Liver (tissue), 9 donors: ENCODE measurements around the gene PDPN. TPM values are rescaled to one million over a fixed set of nuclear protein-coding genes. Genes with fewer than 3 reads are reported as not detected.

Experiments used
- DNase-seq: peaks from one replicate; pipeline ENCODE4 v3.0.0-alpha.2; 2017; ENCODE audit warnings: low spot score
- H3K27ac ChIP-seq, 2 donors: one replicate each; pipeline ENCODE4 v1.7.0; 2013; ENCODE audit warnings: inconsistent platforms in 2 of 2, low read length in 2 of 2, control low read depth in 1 of 2, low read depth in 1 of 2, mild to moderate bottlenecking in 1 of 2
- H3K27me3 ChIP-seq, 4 donors: one replicate each; pipeline versions ENCODE4 v1.6.1 to v1.7.0; 2013; ENCODE audit warnings: low read length in 3 of 4, inconsistent platforms in 1 of 4, mild to moderate bottlenecking in 1 of 4, moderate library complexity in 1 of 4; ENCODE audit not compliant: control insufficient read depth in 4 of 4, insufficient read depth in 4 of 4
- H3K36me3 ChIP-seq, 4 donors: one replicate each; pipeline versions ENCODE4 v1.6.1 to v1.7.0; 2013; ENCODE audit warnings: low read length in 3 of 4, mild to moderate bottlenecking in 3 of 4, low read depth in 1 of 4, moderate library complexity in 1 of 4; ENCODE audit not compliant: control insufficient read depth in 4 of 4, insufficient read depth in 3 of 4
- H3K4me1 ChIP-seq, 4 donors: one replicate each; pipeline versions ENCODE4 v1.6.1 to v1.7.0; 2013; ENCODE audit warnings: low read length in 3 of 4, mild to moderate bottlenecking in 3 of 4, moderate library complexity in 1 of 4; ENCODE audit not compliant: control insufficient read depth in 4 of 4, insufficient read depth in 4 of 4
- H3K4me3 ChIP-seq, 3 donors: one replicate each; pipeline versions ENCODE4 v1.6.1 to v1.7.0; 2013; ENCODE audit warnings: low read length in 3 of 3, control low read depth in 1 of 3, low read depth in 1 of 3, mild to moderate bottlenecking in 1 of 3
- H3K9ac ChIP-seq, 2 donors: one replicate each; pipeline ENCODE4 v1.7.0; 2013; ENCODE audit warnings: low read length in 2 of 2, mild to moderate bottlenecking in 2 of 2, moderate library complexity in 2 of 2, control low read depth in 1 of 2, low read depth in 1 of 2
- H3K9me3 ChIP-seq, 4 donors: one replicate each; pipeline versions ENCODE4 v1.6.1 to v1.7.0; 2013; ENCODE audit warnings: low read length in 3 of 4; ENCODE audit not compliant: control insufficient read depth in 4 of 4
- ATF3 ChIP-seq: IDR thresholded peaks from 2 replicates; pipeline ENCODE4 v1.6.1; 2016; ENCODE audit warnings: antibody characterized with exemption
- CTCF ChIP-seq: fragments of 150-350 bp; IDR thresholded peaks from 2 replicates; pipeline ENCODE4 v1.5.1; 2017; ENCODE audit warnings: improper control_type of control experiment, low read depth, low read length; ENCODE audit not compliant: missing input control
- FOXA2 ChIP-seq: IDR thresholded peaks from 2 replicates; pipeline ENCODE4 v1.6.1; 2016; ENCODE audit warnings: antibody characterized with exemption
- GABPA ChIP-seq, 2 donors: IDR thresholded peaks in 1 of 2; conservative IDR thresholded peaks in 1 of 2; 2 replicates each; pipeline ENCODE4 v1.6.1; 2016; ENCODE audit warnings: antibody characterized with exemption in 2 of 2, mild to moderate bottlenecking in 1 of 2, moderate library complexity in 1 of 2
- HNF4A ChIP-seq, 2 donors: conservative IDR thresholded peaks; 2 replicates each; pipeline ENCODE4 v1.6.1; 2016; ENCODE audit warnings: antibody characterized with exemption in 2 of 2, mild to moderate bottlenecking in 2 of 2
- HNF4G ChIP-seq: IDR thresholded peaks from 2 replicates; pipeline ENCODE4 v1.6.1; 2016; ENCODE audit warnings: antibody characterized with exemption
- JUND ChIP-seq, 2 donors: IDR thresholded peaks; 2 replicates each; pipeline ENCODE4 v1.6.1; 2016; ENCODE audit warnings: antibody characterized with exemption in 2 of 2
- MAX ChIP-seq: IDR thresholded peaks from 2 replicates; pipeline ENCODE4 v1.6.1; 2016; ENCODE audit warnings: antibody characterized with exemption
- NR2F2 ChIP-seq: IDR thresholded peaks from 2 replicates; pipeline ENCODE4 v1.6.1; 2016; ENCODE audit warnings: antibody characterized with exemption
- RAD21 ChIP-seq, 2 donors: IDR thresholded peaks; 2 replicates each; pipeline ENCODE4 v1.6.1; 2016; ENCODE audit warnings: antibody characterized with exemption in 2 of 2, mild to moderate bottlenecking in 2 of 2
- RXRA ChIP-seq, 2 donors: IDR thresholded peaks; 2 replicates each; pipeline ENCODE4 v1.6.1; 2017 to 2018; ENCODE audit warnings: antibody characterized with exemption in 2 of 2, mild to moderate bottlenecking in 1 of 2
- SP1 ChIP-seq: IDR thresholded peaks from 2 replicates; pipeline ENCODE4 v1.6.1; 2018; ENCODE audit warnings: antibody characterized with exemption, mild to moderate bottlenecking
- TAF1 ChIP-seq: conservative IDR thresholded peaks from 2 replicates; pipeline ENCODE4 v1.6.1; 2016; ENCODE audit warnings: antibody characterized with exemption, mild to moderate bottlenecking
- YY1 ChIP-seq: IDR thresholded peaks from 2 replicates; pipeline ENCODE4 v1.6.1; 2016; ENCODE audit warnings: antibody characterized with exemption, mild to moderate bottlenecking
- WGBS: extraction: QIAGEN DNeasy Blood & Tissue Kit; methylation state at CpG from one replicate; pipeline ENCODE4 v1.1.7; 2013; 5-methylcytosine and 5-hydroxymethylcytosine counted together
- polyA plus RNA-seq, 2 donors: library from polyadenylated mRNA; stranded (reverse) in 1 of 2; unstranded in 1 of 2; fragments of 200-250 nt in 1 of 2; fragments of >200 nt in 1 of 2; fragmentation: Nextera tagmentation in 1 of 2; extraction: Ambion mirVana in 1 of 2; gene quantifications; one replicate each; pipeline versions ENCODE4 v1.2.1 to v1.2.3, GENCODE V29; 2013 to 2015
- total RNA-seq, 2 donors: library from RNA; depleted of rRNA; stranded (reverse); fragments of >200 nt; gene quantifications; one replicate each; pipeline ENCODE4 v1.2.3, GENCODE V29; 2014
- TF ChIP-seq, protein P1 (sequence below): IDR thresholded peaks from 2 replicates; pipeline ENCODE4 v1.6.1; 2016; ENCODE audit warnings: antibody characterized with exemption, mild to moderate bottlenecking
- TF ChIP-seq, protein P2 (sequence below): IDR thresholded peaks from 2 replicates; pipeline ENCODE4 v1.6.1; 2016; ENCODE audit warnings: antibody characterized with exemption
- donor health status: healthy.
- donor health status: healthy.
- donor health status: healthy.
- donor health status: healthy.
- donor health status: healthy.

PDPN gene
- total and polyA plus RNA-seq, 4 donors, result 0.09 to 0.31 (median 0.21) TPM

DNA sequence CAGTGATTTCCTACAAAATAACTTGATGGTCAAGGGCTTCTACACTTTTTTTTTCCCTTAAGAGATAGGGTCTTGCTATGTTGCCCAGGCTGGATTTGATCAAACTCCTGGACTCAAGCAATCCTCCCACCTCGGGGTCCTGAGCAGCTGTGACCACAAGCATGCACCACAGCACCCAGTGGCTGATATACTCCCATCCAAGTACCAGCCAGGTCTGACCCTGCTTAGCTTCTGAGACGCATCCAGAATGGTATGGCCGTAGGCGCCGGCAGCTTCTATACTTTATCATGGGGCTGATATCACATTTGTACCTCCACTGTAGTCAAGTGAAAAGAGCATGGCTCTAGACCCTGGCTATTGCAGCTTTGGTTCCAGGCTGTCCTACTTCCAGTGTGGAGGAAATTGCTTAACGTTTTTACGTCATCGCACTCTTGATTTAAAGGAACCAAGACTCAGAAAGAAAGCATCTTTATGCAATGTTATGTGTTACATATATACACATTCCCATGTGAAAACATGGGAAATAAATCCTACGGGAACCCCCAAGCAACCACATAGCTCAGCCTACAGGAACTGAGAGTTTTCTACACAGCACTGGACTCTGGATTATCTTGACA lies 39.5 kb downstream of the PDPN start:
- Histone ChIP-seq H3K27me3 (no peaks in the 10 kb centered on the region), H3K36me3 (no peaks in the 10 kb centered on the region), H3K9me3 (no peaks in the 10 kb centered on the region), H3K4me1 (no peaks in the 10 kb centered on the region), H3K9ac (no peak overlapping the region), H3K4me3 (no peak overlapping the region), H3K27ac (no peak overlapping the region)
- no peak for TF ChIP-seq RXRA (IDR thresholded peaks at IDR 0.05)
- no peak for TF ChIP-seq ATF3
- no peak for TF ChIP-seq MAX
- no peak for TF ChIP-seq TAF1
- TF ChIP-seq JUND (IDR thresholded peaks at IDR 0.05), result no peak
- TF ChIP-seq, protein P1, sequence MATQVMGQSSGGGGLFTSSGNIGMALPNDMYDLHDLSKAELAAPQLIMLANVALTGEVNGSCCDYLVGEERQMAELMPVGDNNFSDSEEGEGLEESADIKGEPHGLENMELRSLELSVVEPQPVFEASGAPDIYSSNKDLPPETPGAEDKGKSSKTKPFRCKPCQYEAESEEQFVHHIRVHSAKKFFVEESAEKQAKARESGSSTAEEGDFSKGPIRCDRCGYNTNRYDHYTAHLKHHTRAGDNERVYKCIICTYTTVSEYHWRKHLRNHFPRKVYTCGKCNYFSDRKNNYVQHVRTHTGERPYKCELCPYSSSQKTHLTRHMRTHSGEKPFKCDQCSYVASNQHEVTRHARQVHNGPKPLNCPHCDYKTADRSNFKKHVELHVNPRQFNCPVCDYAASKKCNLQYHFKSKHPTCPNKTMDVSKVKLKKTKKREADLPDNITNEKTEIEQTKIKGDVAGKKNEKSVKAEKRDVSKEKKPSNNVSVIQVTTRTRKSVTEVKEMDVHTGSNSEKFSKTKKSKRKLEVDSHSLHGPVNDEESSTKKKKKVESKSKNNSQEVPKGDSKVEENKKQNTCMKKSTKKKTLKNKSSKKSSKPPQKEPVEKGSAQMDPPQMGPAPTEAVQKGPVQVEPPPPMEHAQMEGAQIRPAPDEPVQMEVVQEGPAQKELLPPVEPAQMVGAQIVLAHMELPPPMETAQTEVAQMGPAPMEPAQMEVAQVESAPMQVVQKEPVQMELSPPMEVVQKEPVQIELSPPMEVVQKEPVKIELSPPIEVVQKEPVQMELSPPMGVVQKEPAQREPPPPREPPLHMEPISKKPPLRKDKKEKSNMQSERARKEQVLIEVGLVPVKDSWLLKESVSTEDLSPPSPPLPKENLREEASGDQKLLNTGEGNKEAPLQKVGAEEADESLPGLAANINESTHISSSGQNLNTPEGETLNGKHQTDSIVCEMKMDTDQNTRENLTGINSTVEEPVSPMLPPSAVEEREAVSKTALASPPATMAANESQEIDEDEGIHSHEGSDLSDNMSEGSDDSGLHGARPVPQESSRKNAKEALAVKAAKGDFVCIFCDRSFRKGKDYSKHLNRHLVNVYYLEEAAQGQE, result no peak
- no peak for TF ChIP-seq YY1
- no peak for TF ChIP-seq HNF4G
- no peak for TF ChIP-seq FOXA2
- no peak for TF ChIP-seq RAD21 (IDR thresholded peaks at IDR 0.05)
- 79% methylated on average over 9 of the region's 9 CpGs for WGBS
- no peak for DNase-seq

- no peak overlapping the region for H3K9ac ChIP-seq
- no peaks in the 10 kb centered on the region for H3K27me3 ChIP-seq
- TF ChIP-seq SP1 (no peak), NR2F2 (no peak)
- H3K4me3 ChIP-seq, result no peak overlapping the region
- no peaks in the 10 kb centered on the region for H3K4me1 ChIP-seq
- no peak overlapping the region for H3K27ac ChIP-seq
- H3K36me3 ChIP-seq, result no peaks in the 10 kb centered on the region
- DNase-seq, result no peak
- WGBS, result 87% methylated on average over 6 of the region's 6 CpGs
- H3K9me3 ChIP-seq, result no peaks in the 10 kb centered on the region
Observed at GRCh38 chr1:13624526-13624925, 40.9 kb downstream of the PDPN start.

DNA sequence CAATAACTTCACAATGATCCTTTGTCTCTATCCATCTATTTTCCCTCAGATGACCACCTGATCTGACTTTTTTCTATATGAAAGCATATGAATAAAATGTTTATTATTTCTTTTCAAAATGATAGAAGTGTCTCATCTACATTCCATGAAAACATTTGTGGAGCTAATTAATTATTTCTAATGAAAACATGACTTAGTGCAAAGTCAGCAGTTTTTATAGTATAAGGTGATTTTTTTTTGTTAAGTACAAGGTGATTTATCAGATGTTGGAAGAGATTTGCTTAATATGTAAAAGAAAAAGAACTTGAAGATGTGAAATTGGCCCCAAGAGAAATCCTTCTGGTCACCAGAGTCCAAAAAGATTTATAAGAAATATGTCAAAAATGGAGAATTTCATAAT lies 43.5 kb downstream of the PDPN start:
- Histone ChIP-seq H3K4me3 (no peak overlapping the region), H3K36me3 (no peaks in the 10 kb centered on the region), H3K9ac (no peak overlapping the region), H3K27me3 (no peaks in the 10 kb centered on the region), H3K9me3 (no peaks in the 10 kb centered on the region), H3K27ac (no peak overlapping the region), H3K4me1 (no peaks in the 10 kb centered on the region)
- TF ChIP-seq FOXA2, result no peak
- TF ChIP-seq RAD21 (IDR thresholded peaks at IDR 0.05), result no peak
- TF ChIP-seq CTCF, result no peak
- TF ChIP-seq ATF3, result no peak
- no peak for TF ChIP-seq GABPA (IDR thresholded peaks at IDR 0.05 in 1 of 2, conservative IDR thresholded peaks at IDR 0.05 in 1 of 2)
- no peak for TF ChIP-seq HNF4A (conservative IDR thresholded peaks at IDR 0.05)
- TF ChIP-seq NR2F2, result no peak
- TF ChIP-seq, protein P2, sequence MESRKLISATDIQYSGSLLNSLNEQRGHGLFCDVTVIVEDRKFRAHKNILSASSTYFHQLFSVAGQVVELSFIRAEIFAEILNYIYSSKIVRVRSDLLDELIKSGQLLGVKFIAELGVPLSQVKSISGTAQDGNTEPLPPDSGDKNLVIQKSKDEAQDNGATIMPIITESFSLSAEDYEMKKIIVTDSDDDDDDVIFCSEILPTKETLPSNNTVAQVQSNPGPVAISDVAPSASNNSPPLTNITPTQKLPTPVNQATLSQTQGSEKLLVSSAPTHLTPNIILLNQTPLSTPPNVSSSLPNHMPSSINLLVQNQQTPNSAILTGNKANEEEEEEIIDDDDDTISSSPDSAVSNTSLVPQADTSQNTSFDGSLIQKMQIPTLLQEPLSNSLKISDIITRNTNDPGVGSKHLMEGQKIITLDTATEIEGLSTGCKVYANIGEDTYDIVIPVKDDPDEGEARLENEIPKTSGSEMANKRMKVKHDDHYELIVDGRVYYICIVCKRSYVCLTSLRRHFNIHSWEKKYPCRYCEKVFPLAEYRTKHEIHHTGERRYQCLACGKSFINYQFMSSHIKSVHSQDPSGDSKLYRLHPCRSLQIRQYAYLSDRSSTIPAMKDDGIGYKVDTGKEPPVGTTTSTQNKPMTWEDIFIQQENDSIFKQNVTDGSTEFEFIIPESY, result no peak
- DNase-seq, result no peak
